CD4-positive, alpha-beta T cell treated with Interleukin-17A for 4 hours (primary cell): Measurements from ENCODE around the gene SLC25A28.

Source experiments
- DNase-seq: peaks from one replicate; pipeline ENCODE4 v3.0.0-alpha.2; 2020; ENCODE audit warnings: mixed read lengths

Gene SLC25A28

GRCh38 chr10:99582255-99582770 lies 37.9 kb downstream of the SLC25A28 start:
- DNase-seq, result no peak

DNA sequence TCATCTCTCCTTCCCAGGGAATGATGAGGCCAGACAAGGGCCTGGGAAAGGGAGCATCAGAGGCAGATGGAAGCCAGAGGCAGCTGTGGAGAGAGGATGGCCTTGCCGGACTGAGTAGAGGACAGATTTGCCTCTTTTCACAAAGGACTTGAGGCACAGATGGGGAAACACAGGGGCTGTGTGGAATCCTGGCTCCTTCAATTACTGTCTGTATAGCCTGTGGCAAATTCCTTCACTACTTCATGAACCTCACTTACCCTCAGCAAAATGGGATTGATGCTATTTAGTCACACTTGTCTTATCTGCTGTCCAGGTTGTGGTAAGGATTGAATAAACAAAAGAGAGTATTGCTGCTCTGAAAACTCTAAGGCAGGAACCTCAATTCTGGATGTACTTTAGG lies 40.3 kb downstream of the SLC25A28 start:
- DNase-seq, result no peak

DNA sequence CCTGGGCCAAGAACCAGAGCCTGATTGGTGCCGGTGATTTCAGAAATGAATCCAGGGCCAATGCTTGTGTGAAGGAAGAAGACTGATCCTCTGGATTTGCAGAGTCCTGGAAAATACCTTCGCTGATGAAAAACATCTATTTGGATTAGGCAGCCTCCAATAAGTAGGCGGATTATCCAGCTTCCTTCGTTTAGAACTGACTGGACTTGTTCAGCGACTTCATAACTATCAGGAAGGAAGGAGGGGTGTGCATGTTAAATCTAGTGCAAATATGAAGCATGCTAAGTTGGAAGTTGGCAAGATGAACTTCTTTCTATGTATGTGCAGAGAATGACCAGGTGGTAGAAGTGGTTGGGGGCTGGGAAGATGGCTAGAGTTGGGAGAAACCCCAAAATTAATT lies 46.4 kb downstream of the SLC25A28 start:
- no peak for DNase-seq

GRCh38 chr10:99571816-99572215 lies 48.4 kb downstream of the SLC25A28 start:
- DNase-seq, result no peak

- DNase-seq, result no peak
These were observed 50.3 kb downstream of the SLC25A28 start for GRCh38 chr10:99569961-99570360.

GRCh38 chr10:99569253-99569939 lies 50.8 kb downstream of the SLC25A28 start:
- DNase-seq, result no peak

- DNase-seq, result no peak
These were observed 55.1 kb downstream of the SLC25A28 start for GRCh38 chr10:99565166-99565565.

DNA sequence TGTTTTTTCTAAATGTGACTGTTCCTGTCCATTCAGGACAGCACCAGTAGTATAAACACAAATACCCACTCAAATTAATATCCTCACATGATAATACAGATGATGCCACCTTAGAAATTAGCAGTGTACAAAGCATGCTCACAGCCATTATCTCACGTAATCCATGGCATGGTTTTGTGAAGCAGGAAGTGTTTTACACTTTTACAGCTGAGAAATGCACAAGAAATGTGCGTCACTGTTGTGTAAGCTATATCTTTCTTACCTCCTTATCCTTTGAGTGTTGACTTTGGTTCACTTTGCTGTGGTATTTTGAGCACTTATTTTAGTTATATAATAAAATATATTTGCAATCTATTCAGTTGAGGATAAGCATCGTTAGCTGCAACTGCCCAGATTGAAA lies 55.9 kb downstream of the SLC25A28 start:
- no peak for DNase-seq

DNA sequence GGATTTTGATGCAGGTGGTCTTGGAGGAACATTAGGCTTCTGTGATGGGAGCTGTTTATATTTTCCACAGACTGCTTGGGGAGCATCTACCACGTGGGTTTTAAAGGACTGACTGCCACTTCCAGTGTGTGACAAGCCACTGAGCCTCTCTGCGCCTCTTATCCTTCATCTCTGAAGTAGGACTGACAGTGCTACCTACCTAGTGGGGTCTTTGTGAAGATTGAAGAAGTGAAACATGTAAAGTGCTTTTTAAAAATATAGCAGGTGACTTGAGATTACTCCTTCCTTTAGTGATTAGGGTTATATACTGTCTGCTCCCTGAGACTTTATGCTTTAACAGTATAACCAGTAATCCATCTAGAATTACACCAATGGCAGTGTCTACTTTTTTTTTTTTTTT lies 57.6 kb downstream of the SLC25A28 start:
- DNase-seq, result no peak
